Peyer's patch (tissue), 4 donors: Measurements from ENCODE around the gene VAMP5. TPM values are rescaled to one million over a fixed set of nuclear protein-coding genes. Genes with fewer than 3 reads are reported as not detected.
A peak's percentile ranks its signal among the peaks of the same experiment; 100 is the strongest.
"Not testable (repeated sequence)": the region's sequence is repeated elsewhere in the genome, so short reads cannot be mapped to it uniquely, and the experiment has no call there.

Experiments used
- DNase-seq, 3 donors: peaks; one replicate each; pipeline ENCODE4 v3.0.0-alpha.2; 2017 to 2019
- H3K27ac ChIP-seq, 4 donors: fragments of 200-600 bp; sonication (generic); one replicate each; pipeline ENCODE4 v1.5.1; 2016 to 2019
- H3K27me3 ChIP-seq, 2 donors: fragments of 200-600 bp; sonication (generic); one replicate each; pipeline ENCODE4 v1.5.1; 2019
- H3K36me3 ChIP-seq, 3 donors: fragments of 200-600 bp; sonication (generic); one replicate each; pipeline ENCODE4 v1.5.1; 2016 to 2019
- H3K4me1 ChIP-seq, 4 donors: fragments of 200-600 bp; sonication (generic); one replicate each; pipeline ENCODE4 v1.5.1; 2016 to 2019
- H3K4me3 ChIP-seq, 4 donors: fragments of 200-600 bp; sonication (generic); 1 replicate in 3 of 4; 2 replicates in 1 of 4; pipeline ENCODE4 v1.5.1; 2016 to 2019; ENCODE audit warnings: mild to moderate bottlenecking in 1 of 4
- H3K9me3 ChIP-seq, 4 donors: fragments of 200-600 bp; sonication (generic); one replicate each; pipeline ENCODE4 v1.5.1; 2016 to 2019; ENCODE audit warnings: mild to moderate bottlenecking in 1 of 4
- POLR2A ChIP-seq, 2 donors: fragments of 450-650 bp; IDR thresholded peaks; one replicate each; pipeline ENCODE4 v1.5.1; 2017; ENCODE audit warnings: antibody characterized with exemption in 2 of 2, mild to moderate bottlenecking in 2 of 2, moderate library complexity in 2 of 2
- total RNA-seq, 4 donors: library from RNA; depleted of rRNA; stranded (reverse); fragments of >200 nt; gene quantifications; one replicate each; pipeline ENCODE4 v1.1.0, GENCODE V29; 2016
- TF ChIP-seq, protein P1 (sequence below), 6 experiments: fragments of 450-650 bp in 4 of 6; fragments of 200-600 bp in 2 of 6; sonication (generic) in 1 of 6; IDR thresholded peaks; one replicate each; pipeline ENCODE4 v1.5.1; 2017 to 2019; ENCODE audit warnings: antibody characterized with exemption in 6 of 6, mild to moderate bottlenecking in 3 of 6, moderate library complexity in 1 of 6

Gene VAMP5
- total RNA-seq, 4 donors from 2014 or later, result 6.5 to 18.2 (median 16.0) TPM

DNA sequence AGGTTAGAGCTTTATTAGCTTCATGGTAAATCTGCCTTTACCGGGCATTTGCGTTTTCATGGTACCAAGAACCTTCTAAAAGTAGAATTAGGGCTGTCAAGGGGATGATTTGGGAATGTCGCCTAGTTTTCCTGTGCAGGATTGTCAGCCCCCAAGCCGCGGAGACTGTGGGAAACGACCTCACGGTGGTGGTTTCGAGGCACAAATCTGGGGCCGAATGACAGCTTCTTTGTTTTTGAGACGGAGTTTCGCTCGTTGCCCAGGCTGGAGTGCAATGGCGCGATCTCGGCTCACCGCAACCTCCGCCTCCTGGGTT is 31.1 kb downstream of the VAMP5 start:
- no peak for TF ChIP-seq POLR2A (IDR thresholded peaks at IDR 0.05)
- Histone ChIP-seq H3K9me3 (no peaks in the 10 kb centered on the region), H3K27me3 (no peaks in the 10 kb centered on the region), H3K36me3 (peaks cover 0 to 18% (median 0%) of the 10 kb centered on the region in 3 donors), H3K4me1 (peaks cover 0 to 29% (median 14%) of the 10 kb centered on the region in 4 donors), H3K4me3 (peak overlapping the region in 3 of 4 donors; percentile 80 to 98 (median 97)), H3K27ac (peak overlapping the region; percentile 77 to 94 (median 86))
- no peak for DNase-seq

DNA sequence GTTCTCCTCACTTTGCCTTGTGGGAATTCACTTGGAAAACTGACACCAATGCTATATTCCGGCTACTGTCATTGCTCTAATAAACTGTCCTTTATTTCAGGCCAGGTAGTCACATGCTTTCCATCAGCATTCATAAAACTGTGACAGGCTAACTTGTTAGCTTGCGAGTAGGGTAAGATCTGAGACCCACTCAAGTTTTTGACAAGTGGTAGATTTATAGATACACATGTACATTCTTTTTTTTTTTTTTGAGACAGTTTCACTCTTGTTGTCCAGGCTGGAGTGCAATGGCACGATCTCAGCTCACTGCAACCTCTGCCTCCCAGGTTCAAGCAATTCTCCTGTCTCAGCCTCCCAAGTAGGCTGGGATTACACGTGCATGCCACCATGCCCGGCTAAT is 33.5 kb downstream of the VAMP5 start:
- DNase-seq, H3K27me3 ChIP-seq, H3K27ac ChIP-seq, H3K9me3 ChIP-seq: not testable (repeated sequence)
- Histone ChIP-seq H3K4me1 (peaks cover 0 to 24% (median 9%) of the 10 kb centered on the region in 4 donors), H3K36me3 (peaks cover 0 to 41% (median 1%) of the 10 kb centered on the region in 3 donors), H3K4me3 (peak overlapping the region in 1 of 4 donors; percentile 15)

DNA sequence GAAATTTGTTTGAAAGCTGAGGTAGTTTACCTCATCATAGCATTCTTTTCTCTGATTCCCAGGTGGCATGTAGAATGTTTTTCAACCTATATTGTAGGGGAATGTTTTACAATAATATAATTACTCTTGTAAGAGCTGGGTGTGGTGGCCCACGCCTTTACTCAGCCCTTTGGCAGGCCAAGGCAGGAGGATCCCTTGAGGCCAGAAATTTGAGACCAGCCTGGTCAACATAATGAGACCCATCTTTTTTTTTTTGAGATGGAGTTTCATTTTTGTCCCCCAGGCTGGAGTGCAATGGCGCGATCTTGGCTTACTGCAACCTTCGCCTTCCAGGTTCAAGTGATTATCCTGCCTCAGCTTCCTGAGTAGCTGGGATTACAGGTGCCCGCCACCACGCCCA is 35.4 kb downstream of the VAMP5 start:
- TF ChIP-seq, protein P1, sequence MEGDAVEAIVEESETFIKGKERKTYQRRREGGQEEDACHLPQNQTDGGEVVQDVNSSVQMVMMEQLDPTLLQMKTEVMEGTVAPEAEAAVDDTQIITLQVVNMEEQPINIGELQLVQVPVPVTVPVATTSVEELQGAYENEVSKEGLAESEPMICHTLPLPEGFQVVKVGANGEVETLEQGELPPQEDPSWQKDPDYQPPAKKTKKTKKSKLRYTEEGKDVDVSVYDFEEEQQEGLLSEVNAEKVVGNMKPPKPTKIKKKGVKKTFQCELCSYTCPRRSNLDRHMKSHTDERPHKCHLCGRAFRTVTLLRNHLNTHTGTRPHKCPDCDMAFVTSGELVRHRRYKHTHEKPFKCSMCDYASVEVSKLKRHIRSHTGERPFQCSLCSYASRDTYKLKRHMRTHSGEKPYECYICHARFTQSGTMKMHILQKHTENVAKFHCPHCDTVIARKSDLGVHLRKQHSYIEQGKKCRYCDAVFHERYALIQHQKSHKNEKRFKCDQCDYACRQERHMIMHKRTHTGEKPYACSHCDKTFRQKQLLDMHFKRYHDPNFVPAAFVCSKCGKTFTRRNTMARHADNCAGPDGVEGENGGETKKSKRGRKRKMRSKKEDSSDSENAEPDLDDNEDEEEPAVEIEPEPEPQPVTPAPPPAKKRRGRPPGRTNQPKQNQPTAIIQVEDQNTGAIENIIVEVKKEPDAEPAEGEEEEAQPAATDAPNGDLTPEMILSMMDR (IDR thresholded peaks at IDR 0.05), result no peak
- TF ChIP-seq POLR2A (IDR thresholded peaks at IDR 0.05), result no peak
- Histone ChIP-seq H3K36me3 (peaks cover 0 to 60% (median 4%) of the 10 kb centered on the region in 3 donors), H3K4me3 (no peak overlapping the region), H3K9me3 (no peaks in the 10 kb centered on the region), H3K4me1 (peaks cover 0 to 24% (median 9%) of the 10 kb centered on the region in 4 donors), H3K27ac (no peak overlapping the region), H3K27me3 (no peaks in the 10 kb centered on the region)
- DNase-seq, result no peak

DNA sequence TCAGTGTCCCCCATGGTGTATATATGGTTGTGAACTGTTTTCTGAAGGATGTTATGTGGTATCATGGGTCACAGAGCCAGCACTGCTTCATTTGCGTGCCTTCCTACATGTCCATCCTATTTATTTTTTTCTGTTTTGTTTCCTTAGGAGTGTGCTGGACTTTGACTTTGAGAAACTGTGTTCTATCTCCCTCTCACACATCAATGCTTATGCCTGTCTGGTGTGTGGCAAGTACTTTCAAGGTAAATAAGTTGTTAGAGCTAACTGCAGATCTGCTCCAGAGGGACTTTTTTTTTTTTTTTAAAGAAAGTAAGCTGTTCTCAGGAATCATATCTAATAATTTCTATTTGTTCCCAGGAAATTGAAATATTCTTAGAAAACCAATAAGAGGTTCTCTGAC is 37.1 kb downstream of the VAMP5 start:
- no peak for DNase-seq
- peaks cover 0 to 77% (median 4%) of the 10 kb centered on the region in 3 donors for H3K36me3 ChIP-seq
- peaks cover 0 to 24% (median 9%) of the 10 kb centered on the region in 4 donors for H3K4me1 ChIP-seq
- no peaks in the 10 kb centered on the region for H3K27me3 ChIP-seq
- no peak overlapping the region for H3K4me3 ChIP-seq
- H3K27ac ChIP-seq, result no peak overlapping the region
- no peak for TF ChIP-seq POLR2A (IDR thresholded peaks at IDR 0.05)
- TF ChIP-seq, protein P1 (IDR thresholded peaks at IDR 0.05), result no peak
- no peaks in the 10 kb centered on the region for H3K9me3 ChIP-seq

DNA sequence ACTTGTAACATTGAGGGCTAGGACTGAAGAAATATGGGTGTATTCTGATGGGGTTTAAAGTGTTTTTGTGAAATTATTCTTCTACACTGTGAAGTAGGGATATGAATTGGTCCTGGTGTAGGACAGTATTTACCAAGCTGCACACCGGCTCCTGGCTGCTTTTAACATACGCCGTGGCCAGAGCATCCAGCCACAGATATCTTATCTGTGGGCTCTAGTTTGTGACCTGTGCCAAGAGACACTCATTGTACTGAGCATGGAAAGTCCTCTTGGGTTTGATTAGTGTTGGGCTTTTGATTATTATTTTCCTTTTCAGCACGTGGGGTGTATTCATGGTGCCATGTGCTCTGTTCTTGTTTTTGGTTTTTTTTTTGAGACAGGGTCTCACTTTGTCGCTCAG is 39.8 kb downstream of the VAMP5 start:
- no peak overlapping the region for H3K4me3 ChIP-seq
- no peak for DNase-seq
- peaks cover 0 to 100% (median 4%) of the 10 kb centered on the region in 3 donors for H3K36me3 ChIP-seq
- no peaks in the 10 kb centered on the region for H3K9me3 ChIP-seq
- H3K27ac ChIP-seq, result no peak overlapping the region
- peaks cover 0 to 3% (median 0%) of the 10 kb centered on the region in 4 donors for H3K4me1 ChIP-seq
- TF ChIP-seq, protein P1 (IDR thresholded peaks at IDR 0.05), result no peak
- TF ChIP-seq POLR2A (IDR thresholded peaks at IDR 0.05), result no peak
- no peaks in the 10 kb centered on the region for H3K27me3 ChIP-seq

DNA sequence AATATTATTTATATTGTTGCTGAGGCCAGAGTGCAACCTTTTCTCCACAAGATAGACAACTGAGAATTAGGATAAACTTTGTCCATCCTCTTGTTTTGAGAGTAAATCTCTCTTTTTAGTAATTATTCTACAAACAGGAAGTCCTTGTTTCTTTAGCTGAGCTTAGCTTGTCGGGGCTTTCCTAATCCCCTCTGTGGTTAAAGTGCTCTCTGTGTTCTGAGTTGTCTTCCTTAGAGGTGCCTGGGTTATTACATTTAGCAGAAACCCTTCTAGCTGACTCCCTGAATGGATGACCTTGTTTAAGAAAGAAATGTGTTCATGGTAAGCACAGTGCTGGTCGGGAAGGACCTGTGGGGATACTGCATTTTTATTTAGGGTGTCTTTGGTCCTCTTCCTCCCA is 44.4 kb downstream of the VAMP5 start:
- DNase-seq, result no peak
- no peaks in the 10 kb centered on the region for H3K27me3 ChIP-seq
- peaks cover 0 to 99% (median 0%) of the 10 kb centered on the region in 3 donors for H3K36me3 ChIP-seq
- H3K4me1 ChIP-seq, result no peaks in the 10 kb centered on the region
- H3K4me3 ChIP-seq, result no peak overlapping the region
- H3K27ac ChIP-seq, result no peak overlapping the region
- TF ChIP-seq, protein P1 (IDR thresholded peaks at IDR 0.05), result no peak
- TF ChIP-seq POLR2A (IDR thresholded peaks at IDR 0.05), result no peak
- H3K9me3 ChIP-seq, result no peaks in the 10 kb centered on the region

DNA sequence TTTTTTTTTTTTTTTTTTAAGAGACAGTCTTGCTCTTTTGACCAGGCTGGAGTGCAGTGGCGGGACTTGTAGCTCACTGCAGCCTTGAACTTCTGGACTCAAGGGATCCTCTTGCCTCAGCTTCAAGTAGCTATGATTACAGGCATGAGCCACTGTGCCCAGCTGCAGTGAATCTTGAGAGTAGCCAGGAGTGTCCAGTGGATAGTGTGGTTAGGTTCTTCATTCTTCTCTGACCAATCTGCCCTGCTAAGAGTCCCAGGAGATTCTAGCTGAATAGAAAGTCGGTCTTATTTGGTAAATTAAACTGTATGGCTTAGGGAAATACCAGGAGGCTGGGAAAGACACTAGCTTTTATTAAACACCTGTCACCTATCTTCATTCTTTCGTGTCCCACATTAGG is 47.1 kb downstream of the VAMP5 start:
- no peak for TF ChIP-seq POLR2A (IDR thresholded peaks at IDR 0.05)
- Histone ChIP-seq H3K9me3 (no peaks in the 10 kb centered on the region), H3K4me3 (no peak overlapping the region), H3K36me3 (peaks cover 0 to 96% (median 5%) of the 10 kb centered on the region in 3 donors), H3K27me3 (no peaks in the 10 kb centered on the region), H3K27ac (no peak overlapping the region), H3K4me1 (no peaks in the 10 kb centered on the region)
- DNase-seq, result no peak
